ENCODE results near the gene STX16.

The STX16 gene

DNA sequence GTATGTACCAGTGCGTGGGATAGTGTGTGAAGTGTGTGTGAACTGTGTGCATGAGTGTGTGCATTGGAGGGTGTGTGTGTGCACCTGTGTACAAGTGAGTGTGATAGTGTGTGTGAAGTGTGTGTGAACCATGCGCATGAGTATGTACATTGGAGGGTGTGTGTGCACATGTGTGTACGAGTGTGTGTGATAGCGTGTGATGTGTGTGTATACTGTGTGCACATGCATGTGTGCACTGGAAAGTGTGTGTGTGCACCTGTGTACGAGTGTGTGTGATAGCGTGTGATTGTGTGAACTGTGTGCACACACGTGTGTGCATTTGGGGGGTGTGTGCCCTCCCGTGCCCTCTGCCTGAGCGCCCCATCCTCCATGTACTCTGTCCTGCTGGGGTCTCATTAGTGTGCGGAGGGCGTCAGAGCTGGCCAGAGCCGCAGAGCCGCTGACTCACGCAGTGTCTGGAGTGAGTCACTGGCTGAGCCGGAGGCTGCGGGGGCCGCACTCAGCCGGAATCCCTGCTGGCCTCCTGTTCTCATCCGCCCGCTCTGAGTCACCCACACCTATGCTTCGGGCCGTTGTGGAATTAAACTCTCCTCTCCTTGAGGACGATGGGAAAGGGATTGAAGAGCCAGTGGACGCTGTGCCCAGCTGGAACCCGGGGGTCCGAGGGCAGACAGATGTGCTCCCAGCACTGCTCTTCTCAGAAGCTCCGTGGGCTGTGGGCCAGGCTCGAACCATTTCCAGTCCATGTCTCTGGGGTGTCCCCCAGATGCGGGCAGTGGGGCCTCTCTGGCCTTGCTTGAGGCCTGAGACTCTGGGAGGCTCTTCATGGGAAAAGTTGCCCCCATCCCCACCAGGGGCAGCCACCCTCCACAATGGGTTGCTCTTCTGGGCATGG is 27.3 kb upstream of the STX16 start:
- TF ChIP-seq FOXP2 (optimal IDR thresholded peaks at IDR 0.05; ENCODE audit: borderline replicate concordance, extremely low read depth, extremely low read length, insufficient read depth) = peak; percentile 89
- TF ChIP-seq SIN3A (IDR thresholded peaks at IDR 0.05; ENCODE audit: borderline replicate concordance, insufficient read depth, low read length) = 0 out of 2 replicates have a peak, but pooled peaks have one; percentile 13
- TF ChIP-seq, protein P1, sequence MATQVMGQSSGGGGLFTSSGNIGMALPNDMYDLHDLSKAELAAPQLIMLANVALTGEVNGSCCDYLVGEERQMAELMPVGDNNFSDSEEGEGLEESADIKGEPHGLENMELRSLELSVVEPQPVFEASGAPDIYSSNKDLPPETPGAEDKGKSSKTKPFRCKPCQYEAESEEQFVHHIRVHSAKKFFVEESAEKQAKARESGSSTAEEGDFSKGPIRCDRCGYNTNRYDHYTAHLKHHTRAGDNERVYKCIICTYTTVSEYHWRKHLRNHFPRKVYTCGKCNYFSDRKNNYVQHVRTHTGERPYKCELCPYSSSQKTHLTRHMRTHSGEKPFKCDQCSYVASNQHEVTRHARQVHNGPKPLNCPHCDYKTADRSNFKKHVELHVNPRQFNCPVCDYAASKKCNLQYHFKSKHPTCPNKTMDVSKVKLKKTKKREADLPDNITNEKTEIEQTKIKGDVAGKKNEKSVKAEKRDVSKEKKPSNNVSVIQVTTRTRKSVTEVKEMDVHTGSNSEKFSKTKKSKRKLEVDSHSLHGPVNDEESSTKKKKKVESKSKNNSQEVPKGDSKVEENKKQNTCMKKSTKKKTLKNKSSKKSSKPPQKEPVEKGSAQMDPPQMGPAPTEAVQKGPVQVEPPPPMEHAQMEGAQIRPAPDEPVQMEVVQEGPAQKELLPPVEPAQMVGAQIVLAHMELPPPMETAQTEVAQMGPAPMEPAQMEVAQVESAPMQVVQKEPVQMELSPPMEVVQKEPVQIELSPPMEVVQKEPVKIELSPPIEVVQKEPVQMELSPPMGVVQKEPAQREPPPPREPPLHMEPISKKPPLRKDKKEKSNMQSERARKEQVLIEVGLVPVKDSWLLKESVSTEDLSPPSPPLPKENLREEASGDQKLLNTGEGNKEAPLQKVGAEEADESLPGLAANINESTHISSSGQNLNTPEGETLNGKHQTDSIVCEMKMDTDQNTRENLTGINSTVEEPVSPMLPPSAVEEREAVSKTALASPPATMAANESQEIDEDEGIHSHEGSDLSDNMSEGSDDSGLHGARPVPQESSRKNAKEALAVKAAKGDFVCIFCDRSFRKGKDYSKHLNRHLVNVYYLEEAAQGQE (IDR thresholded peaks at IDR 0.05; ENCODE audit: insufficient read depth in 1 of 2, low read depth in 2 of 2, low read length in 2 of 2) = peak in 1 of 2 experiments; percentile 66; a peak in 1 of 4 replicates
- no peak for TF ChIP-seq TAF1 (IDR thresholded peaks at IDR 0.05; ENCODE audit: borderline replicate concordance, insufficient read depth, low read length)
- TF ChIP-seq POLR2AphosphoS5 (IDR thresholded peaks at IDR 0.05; ENCODE audit: low read depth, low read length) = peak; percentile 46; the same call in 1 of the 2 replicates

DNA sequence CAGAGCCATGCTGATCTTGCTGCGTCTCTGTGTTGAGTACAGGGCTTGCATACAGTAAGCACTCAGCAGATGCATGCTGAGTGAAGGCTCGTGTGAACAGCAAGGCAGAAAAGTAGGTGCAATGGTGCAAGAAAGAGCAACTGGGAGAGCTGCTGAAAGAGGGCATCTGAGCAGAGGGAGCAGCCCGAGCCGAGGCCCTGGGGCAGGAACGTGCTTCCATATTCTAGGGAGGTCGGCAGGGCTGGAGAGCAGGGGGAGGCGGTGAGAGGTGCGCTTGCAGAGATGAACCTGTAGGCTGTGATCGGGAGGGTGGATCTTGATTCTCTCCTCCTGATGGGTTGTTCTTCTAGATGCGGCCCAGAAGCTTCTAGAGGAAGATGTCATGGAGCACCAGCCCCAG is 26.4 kb upstream of the STX16 start:
- no peak for TF ChIP-seq POLR2AphosphoS5 (IDR thresholded peaks at IDR 0.05; ENCODE audit: low read depth, low read length)
- TF ChIP-seq, protein P1 (IDR thresholded peaks at IDR 0.05; ENCODE audit: insufficient read depth in 1 of 2, low read depth in 2 of 2, low read length in 2 of 2) = no peak
- no peak for TF ChIP-seq SIN3A (IDR thresholded peaks at IDR 0.05; ENCODE audit: borderline replicate concordance, insufficient read depth, low read length)
- no peak for TF ChIP-seq FOXP2 (optimal IDR thresholded peaks at IDR 0.05; ENCODE audit: borderline replicate concordance, extremely low read depth, extremely low read length, insufficient read depth)
- TF ChIP-seq TAF1 (IDR thresholded peaks at IDR 0.05; ENCODE audit: borderline replicate concordance, insufficient read depth, low read length) = no peak

DNA sequence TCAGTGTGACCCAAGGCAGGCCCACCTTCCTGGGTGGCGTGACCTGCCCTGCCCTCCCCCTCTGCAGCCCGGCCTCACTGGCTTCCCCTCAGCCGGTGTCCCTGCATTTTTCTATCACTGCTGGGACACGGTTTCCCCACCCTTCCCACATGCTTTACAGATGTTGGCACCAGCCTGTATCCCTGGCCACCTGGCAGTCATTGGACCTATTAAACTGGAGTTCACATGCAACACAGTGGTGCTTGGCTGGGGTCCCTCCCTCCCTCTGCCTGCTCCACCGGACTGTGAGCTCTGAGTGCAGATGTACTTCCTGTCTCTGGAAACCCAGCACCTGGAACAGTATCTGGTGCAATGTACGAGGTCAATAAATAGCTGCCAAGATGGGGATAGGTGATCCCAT is 25.5 kb upstream of the STX16 start:
- TF ChIP-seq, protein P1 (IDR thresholded peaks at IDR 0.05; ENCODE audit: insufficient read depth in 1 of 2, low read depth in 2 of 2, low read length in 2 of 2) = no peak
- TF ChIP-seq FOXP2 (optimal IDR thresholded peaks at IDR 0.05; ENCODE audit: borderline replicate concordance, extremely low read depth, extremely low read length, insufficient read depth) (no peak), POLR2AphosphoS5 (IDR thresholded peaks at IDR 0.05; ENCODE audit: low read depth, low read length) (no peak), TAF1 (IDR thresholded peaks at IDR 0.05; ENCODE audit: borderline replicate concordance, insufficient read depth, low read length) (no peak), SIN3A (IDR thresholded peaks at IDR 0.05; ENCODE audit: borderline replicate concordance, insufficient read depth, low read length) (no peak)

DNA sequence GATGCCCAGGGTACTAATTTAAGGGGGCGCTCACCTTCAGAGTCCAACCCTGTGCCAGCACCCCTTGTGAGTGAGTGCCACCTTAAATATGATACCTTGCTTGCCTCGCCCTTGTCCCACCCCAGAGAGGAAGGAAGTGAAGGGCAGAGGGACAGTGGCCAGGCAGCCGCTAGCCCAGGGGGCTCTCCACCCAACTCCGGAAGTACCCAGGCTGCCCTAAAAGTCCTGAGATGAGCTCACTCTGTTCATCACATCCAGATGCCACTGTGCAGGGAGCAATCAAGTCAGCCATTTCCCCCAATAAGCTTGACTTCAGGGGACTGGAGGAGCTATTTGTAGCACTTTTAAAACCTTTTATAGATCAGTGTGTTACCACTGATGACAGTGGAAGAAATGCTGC is 25.0 kb upstream of the STX16 start:
- no peak for TF ChIP-seq SIN3A (IDR thresholded peaks at IDR 0.05; ENCODE audit: borderline replicate concordance, insufficient read depth, low read length)
- TF ChIP-seq TAF1 (IDR thresholded peaks at IDR 0.05; ENCODE audit: borderline replicate concordance, insufficient read depth, low read length) = no peak
- no peak for TF ChIP-seq FOXP2 (optimal IDR thresholded peaks at IDR 0.05; ENCODE audit: borderline replicate concordance, extremely low read depth, extremely low read length, insufficient read depth)
- TF ChIP-seq POLR2AphosphoS5 (IDR thresholded peaks at IDR 0.05; ENCODE audit: low read depth, low read length) = no peak
- TF ChIP-seq, protein P1 (IDR thresholded peaks at IDR 0.05; ENCODE audit: insufficient read depth in 1 of 2, low read depth in 2 of 2, low read length in 2 of 2) = no peak

Data from PFSK-1 (cell line).